ENCODE measurements around the gene TMPRSS9.

- TF ChIP-seq CTCF (conservative IDR thresholded peaks at IDR 0.05; ENCODE audit: low read depth, low read length) (no peak), EZH2 (IDR thresholded peaks at IDR 0.05; ENCODE audit: low read length, unreplicated experiment) (no peak), EZH2phosphoT487 (IDR thresholded peaks at IDR 0.05; ENCODE audit: borderline replicate concordance, low read length) (no peak)
Observed at GRCh38 chr19:2409352-2409912, 49.4 kb downstream of the TMPRSS9 start.

Data from PC-3 (cell line).